K562 (cell line): ENCODE data around the gene ABCB9. TPM values are rescaled to one million over a fixed set of nuclear protein-coding genes. Genes with fewer than 3 reads are reported as not detected.

Experiments
- BRD4 ChIP-seq: fragments of 200-600 bp; sonication (generic); IDR thresholded peaks from 2 replicates; pipeline ENCODE4 v1.6.1; 2017; ENCODE audit warnings: inconsistent platforms
- CREM ChIP-seq: IDR thresholded peaks from 2 replicates; pipeline ENCODE4 v1.6.1; 2014; ENCODE audit warnings: antibody characterized with exemption, low read depth
- CTBP1 ChIP-seq: fragments of 450-650 bp; IDR thresholded peaks from 2 replicates; pipeline ENCODE4 v1.6.1; 2016; ENCODE audit warnings: borderline replicate concordance
- FIP1L1 ChIP-seq: fragments of 200-400 bp; formaldehyde crosslinking; IDR thresholded peaks from 2 replicates; pipeline ENCODE4 v1.6.1; 2018; ENCODE audit warnings: mild to moderate bottlenecking, low read depth, low read length; ENCODE audit not compliant: poor library complexity, severe bottlenecking
- GABPB1 ChIP-seq: sonication (generic); formaldehyde crosslinking; IDR thresholded peaks from 2 replicates; pipeline ENCODE4 v1.8.0; 2022; ENCODE audit warnings: mild to moderate bottlenecking, missing genetic modification reagents
- KDM4B ChIP-seq, 2 experiments: fragments of 450-650 bp in 1 of 2; sonication (generic) in 1 of 2; IDR thresholded peaks; 2 replicates each; pipeline ENCODE4 v1.6.1; 2016 to 2017; ENCODE audit warnings: borderline replicate concordance in 2 of 2, antibody characterized with exemption in 1 of 2, low read depth in 1 of 2, mild to moderate bottlenecking in 1 of 2
- KDM5B ChIP-seq: fragments of 200-600 bp; sonication (generic); IDR thresholded peaks from 2 replicates; pipeline ENCODE4 v1.6.1; 2012; ENCODE audit warnings: low read depth, mild to moderate bottlenecking, moderate library complexity, low read length, control low read depth, inconsistent platforms; ENCODE audit not compliant: insufficient replicate concordance
- MNT ChIP-seq, 2 experiments: fragments of 450-650 bp; conservative IDR thresholded peaks; 2 replicates each; pipeline ENCODE4 v1.6.1; 2017; ENCODE audit warnings: mild to moderate bottlenecking in 2 of 2, moderate library complexity in 2 of 2
- NRF1 ChIP-seq, 2 experiments: fragments of 450-650 bp; IDR thresholded peaks in 1 of 2; conservative IDR thresholded peaks in 1 of 2; 2 replicates each; pipeline ENCODE4 v1.6.1; 2014; ENCODE audit warnings: mild to moderate bottlenecking in 2 of 2
- RCOR1 ChIP-seq, 2 experiments: IDR thresholded peaks; 2 replicates each; pipeline ENCODE4 v1.6.1; 2012; ENCODE audit warnings: low read depth in 2 of 2, low read length in 2 of 2, borderline replicate concordance in 1 of 2, improper control_type of control experiment in 1 of 2
- SMAD1 ChIP-seq: fragments of 150-350 bp; IDR thresholded peaks from 2 replicates; pipeline ENCODE4 v1.6.1; 2014; ENCODE audit warnings: low read length, low read depth; ENCODE audit not compliant: partially characterized antibody
- UBTF ChIP-seq, 2 experiments: IDR thresholded peaks; 2 replicates each; pipeline ENCODE4 v1.6.1; 2012; ENCODE audit warnings: improper control_type of control experiment in 2 of 2, low read depth in 2 of 2, low read length in 2 of 2, borderline replicate concordance in 1 of 2
- ZBTB11 ChIP-seq, 3 experiments: fragments of 200-800 bp in 1 of 3; fragments of 250-450 bp in 1 of 3; fragments of 450-650 bp in 1 of 3; sonication (Bioruptor Pico) in 1 of 3; sonication (Bioruptor generic) in 1 of 3; formaldehyde crosslinking in 1 of 3; IDR thresholded peaks; 2 replicates each; pipeline versions ENCODE4 v1.6.1 to v1.8.0; 2016 to 2022; ENCODE audit warnings: mild to moderate bottlenecking in 2 of 3, missing genetic modification characterization in 2 of 3, missing compliant biosample characterization in 1 of 3, moderate library complexity in 1 of 3
- ZBTB2 ChIP-seq: fragments of 450-650 bp; IDR thresholded peaks from 2 replicates; pipeline ENCODE4 v1.6.1; 2016; ENCODE audit warnings: antibody characterized with exemption
- polyA plus RNA-seq, 8 experiments: library from polyadenylated mRNA; depleted of rRNA in 4 of 8; stranded (reverse) in 5 of 8; unstranded in 3 of 8; fragments of >200 nt; fragmentation: Nextera tagmentation in 2 of 8; fragmentation: Illumina TruSeq in 1 of 8; extraction: Ambion mirVana in 2 of 8; extraction: Trizol in 1 of 8; gene quantifications; 2 replicates each; pipeline versions ENCODE4 v1.2.1 to v1.2.3, GENCODE V29; 2011 to 2014; ENCODE audit warnings: inconsistent platforms in 1 of 8, missing spikeins in 1 of 8
- total RNA-seq, 7 experiments: library from RNA; depleted of rRNA in 6 of 7; stranded (reverse); fragments of >200 nt in 6 of 7; fragmentation: Illumina TruSeq in 2 of 7; extraction: Trizol in 2 of 7; gene quantifications; 2 replicates each; pipeline versions ENCODE4 v1.2.1 to v1.2.3, GENCODE V29; 2011 to 2021; ENCODE audit warnings: low replicate concordance in 1 of 7

Gene ABCB9
- total and polyA plus RNA-seq, 9 of the 15 experiments (the other 6 are each of a cell fraction or from before 2014, with no cell fraction given): 0.20 to 12.6 (median 6.2) TPM

- TF ChIP-seq KDM5B (peak; percentile 61), UBTF (IDR thresholded peaks at IDR 0.05; ENCODE audit: borderline replicate concordance in 1 of 2, low read depth in 2 of 2, low read length in 2 of 2) (peak; percentile 63 to 82; a peak in 2 of 4 replicates), ZBTB2 (peak; percentile 64; the same call in 1 of the 2 replicates), FIP1L1 (peak; percentile 47), ZBTB11 (CRISPR knock-in tag; IDR thresholded peaks at IDR 0.05) (peak in 1 of 3 experiments; percentile 83; a peak in 2 of 6 replicates), CTBP1 (peak; percentile 66; the same call in 1 of the 2 replicates), RCOR1 (IDR thresholded peaks at IDR 0.05; ENCODE audit: borderline replicate concordance in 1 of 2, low read depth in 2 of 2, low read length in 2 of 2) (peak in 1 of 2 experiments; percentile 2; a peak in 1 of 4 replicates), GABPB1 (CRISPR knock-in tag) (peak; percentile 54; the same call in 1 of the 2 replicates), MNT (conservative IDR thresholded peaks at IDR 0.05) (peak in 1 of 2 experiments; percentile 49; a peak in 1 of 4 replicates), NRF1 (conservative IDR thresholded peaks at IDR 0.05 in 1 of 2, IDR thresholded peaks at IDR 0.05 in 1 of 2) (peak; percentile 83 to 85), BRD4 (no peak), CREM (peak; percentile 56; the same call in 1 of the 2 replicates), SMAD1 (no peak), KDM4B (IDR thresholded peaks at IDR 0.05; ENCODE audit: borderline replicate concordance in 2 of 2, low read depth in 1 of 2) (no peak)
These were observed at the start of gene ABCB9 (continued) for GRCh38 chr12:122965851-122966742.
